Calu3 (cell line): Measurements from ENCODE around the gene RPL19. TPM values are rescaled to one million over a fixed set of nuclear protein-coding genes. Genes with fewer than 3 reads are reported as not detected.

Source experiments
- BruUV-seq: library from RNA; stranded (reverse); fragments of 400-500 nt; replicated peaks from 2 replicates; lab custom pipeline; 2021; lab: Mats Ljungman, UMichigan
- CTCF ChIA-PET: fragments of 300-600 bp; sonication (Branson Sonifier 250); formaldehyde crosslinking; loops from one replicate; lab custom pipeline; 2022; ENCODE audit warnings: antibody characterized with exemption; lab: Charles Lee
- DNase-seq: peaks from one replicate; pipeline ENCODE4 v3.0.0; 2022
- H3K27ac Mint-ChIP-seq: one replicate; pipeline ENCODE4 v1.8.0; 2022; ENCODE audit warnings: mixed read lengths; ENCODE audit not compliant: unreplicated experiment
- H3K27me3 Mint-ChIP-seq: one replicate; pipeline ENCODE4 v1.8.0; 2022; ENCODE audit warnings: mixed read lengths; ENCODE audit not compliant: unreplicated experiment
- H3K36me3 Mint-ChIP-seq: one replicate; pipeline ENCODE4 v1.8.0; 2022; ENCODE audit warnings: mild to moderate bottlenecking, moderate library complexity, mixed read lengths; ENCODE audit not compliant: insufficient read depth, unreplicated experiment
- H3K4me1 Mint-ChIP-seq: one replicate; pipeline ENCODE4 v1.8.0; 2022; ENCODE audit warnings: mild to moderate bottlenecking, low read depth, mixed read lengths; ENCODE audit not compliant: unreplicated experiment
- H3K4me3 Mint-ChIP-seq: one replicate; pipeline ENCODE4 v1.8.0; 2022; ENCODE audit warnings: mild to moderate bottlenecking, low read depth, moderate library complexity, mixed read lengths; ENCODE audit not compliant: unreplicated experiment
- H3K9me3 Mint-ChIP-seq: one replicate; pipeline ENCODE4 v1.8.0; 2022; ENCODE audit warnings: low read depth, mixed read lengths; ENCODE audit not compliant: unreplicated experiment
- intact Hi-C: fragments of 100-400 bp; cut with micrococcal nuclease; formaldehyde crosslinking; loops from one replicate; pipeline ENCODE4 v1.10.0; 2022; ENCODE audit not compliant: unreplicated experiment
- total RNA-seq: library from RNA; stranded (reverse); gene quantifications from 2 replicates; pipeline ENCODE4 v1.2.3, GENCODE V29; 2022
- TF ChIP-seq, protein P1 (sequence below): fragments of 200-600 bp; IDR thresholded peaks from one replicate; pipeline ENCODE4 v1.8.0; 2022; ENCODE audit warnings: antibody characterized with exemption; ENCODE audit not compliant: unreplicated experiment

The RPL19 gene
- total RNA-seq, 1 experiment from 2014 or later: 6,763 TPM

DNA sequence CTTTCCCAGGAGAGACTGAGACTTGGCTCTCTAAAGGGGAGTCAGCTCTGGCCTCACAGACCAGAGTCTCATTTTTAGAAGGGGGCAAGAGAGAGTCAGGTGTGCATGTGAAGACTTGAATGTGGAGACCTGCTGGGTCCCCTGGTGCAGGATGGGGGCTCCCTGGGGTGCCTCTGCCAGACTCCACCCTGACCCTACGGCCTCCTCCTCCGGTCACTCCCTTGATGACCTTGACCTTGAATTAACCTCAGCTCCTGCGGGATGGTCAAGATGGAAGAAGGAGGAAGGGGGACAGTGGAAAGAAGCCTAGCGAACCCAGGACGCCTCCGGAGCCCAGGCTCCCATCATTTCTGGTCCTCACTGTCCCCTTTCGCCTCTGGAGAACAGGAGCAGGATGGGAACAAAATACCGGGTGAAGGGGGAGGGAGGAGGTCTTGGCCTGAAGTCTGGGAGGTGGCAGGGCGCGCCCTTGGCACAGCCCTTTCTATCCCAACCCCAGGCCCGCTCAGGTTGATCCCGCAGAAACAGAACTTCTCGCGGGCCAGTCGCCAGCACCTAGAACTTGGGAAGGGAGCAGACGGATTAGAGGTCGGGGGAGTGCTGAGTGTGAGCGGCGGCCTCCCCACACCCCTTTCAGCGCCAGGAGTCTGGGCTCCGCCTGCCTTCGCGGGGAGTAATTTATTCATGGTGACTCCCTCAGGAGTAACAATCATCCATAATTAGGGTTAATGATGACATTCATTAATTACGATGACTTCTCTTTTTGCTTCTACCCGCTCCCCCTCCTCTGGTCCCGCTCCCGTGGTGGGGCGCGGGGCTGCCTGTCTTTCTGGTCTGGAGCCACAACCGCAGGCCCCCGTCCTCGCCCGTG is 24.1 kb downstream of the RPL19 start:
- Mint-ChIP-seq H3K4me3 (peak overlapping the region; percentile 41), H3K27me3 (peaks cover 79% of the 10 kb centered on the region), H3K36me3 (peaks cover 7% of the 10 kb centered on the region), H3K4me1 (peaks cover 4% of the 10 kb centered on the region), H3K9me3 (no peaks in the 10 kb centered on the region), H3K27ac (no peak overlapping the region)
- BruUV-seq: no TSS peak
- CTCF ChIA-PET: interaction anchor here (0.6 to 2.9 kb wide), 11 partner anchors 8 to 237 kb away, joined by 3 to 22 read pairs (median 4); partner anchors contain the start of gene CDK12
- TF ChIP-seq, protein P1, sequence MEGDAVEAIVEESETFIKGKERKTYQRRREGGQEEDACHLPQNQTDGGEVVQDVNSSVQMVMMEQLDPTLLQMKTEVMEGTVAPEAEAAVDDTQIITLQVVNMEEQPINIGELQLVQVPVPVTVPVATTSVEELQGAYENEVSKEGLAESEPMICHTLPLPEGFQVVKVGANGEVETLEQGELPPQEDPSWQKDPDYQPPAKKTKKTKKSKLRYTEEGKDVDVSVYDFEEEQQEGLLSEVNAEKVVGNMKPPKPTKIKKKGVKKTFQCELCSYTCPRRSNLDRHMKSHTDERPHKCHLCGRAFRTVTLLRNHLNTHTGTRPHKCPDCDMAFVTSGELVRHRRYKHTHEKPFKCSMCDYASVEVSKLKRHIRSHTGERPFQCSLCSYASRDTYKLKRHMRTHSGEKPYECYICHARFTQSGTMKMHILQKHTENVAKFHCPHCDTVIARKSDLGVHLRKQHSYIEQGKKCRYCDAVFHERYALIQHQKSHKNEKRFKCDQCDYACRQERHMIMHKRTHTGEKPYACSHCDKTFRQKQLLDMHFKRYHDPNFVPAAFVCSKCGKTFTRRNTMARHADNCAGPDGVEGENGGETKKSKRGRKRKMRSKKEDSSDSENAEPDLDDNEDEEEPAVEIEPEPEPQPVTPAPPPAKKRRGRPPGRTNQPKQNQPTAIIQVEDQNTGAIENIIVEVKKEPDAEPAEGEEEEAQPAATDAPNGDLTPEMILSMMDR: no peak
- DNase-seq: no peak
- intact Hi-C loops: no loop called here

DNA sequence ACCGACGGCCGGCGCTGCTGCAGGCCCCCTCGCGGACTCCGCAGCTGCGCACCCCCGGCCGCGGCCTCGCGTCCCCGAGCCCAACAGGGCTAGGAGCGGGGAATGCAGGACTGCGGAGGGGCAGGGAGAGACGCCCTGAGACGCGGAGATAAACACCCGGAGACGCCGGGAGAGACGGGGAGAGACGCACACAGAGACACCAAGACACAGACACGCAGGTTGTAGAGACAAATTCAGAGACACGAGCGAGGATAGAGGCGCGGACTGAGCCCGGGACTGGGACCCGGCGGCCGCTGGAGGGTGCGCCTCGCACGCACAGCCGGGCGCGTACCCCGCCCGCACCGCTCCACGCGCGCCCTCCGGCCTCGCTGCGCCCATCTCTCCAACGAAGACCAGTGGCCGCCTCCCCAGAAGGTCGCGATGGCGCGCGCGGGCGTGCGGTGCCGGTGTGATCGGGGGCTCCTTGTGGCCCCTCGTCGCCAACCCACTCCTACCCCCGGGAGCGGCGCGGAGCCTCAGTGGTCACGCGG is 24.8 kb downstream of the RPL19 start:
- Mint-ChIP-seq H3K27me3 (peaks cover 79% of the 10 kb centered on the region), H3K9me3 (no peaks in the 10 kb centered on the region), H3K27ac (no peak overlapping the region), H3K36me3 (peaks cover 14% of the 10 kb centered on the region), H3K4me1 (peaks cover 11% of the 10 kb centered on the region), H3K4me3 (peak overlapping the region; percentile 41)
- DNase-seq: no peak
- BruUV-seq: no TSS peak
- intact Hi-C loops: no loop called here
- TF ChIP-seq, protein P1: peak; percentile 20
- CTCF ChIA-PET: no interaction called here

DNA sequence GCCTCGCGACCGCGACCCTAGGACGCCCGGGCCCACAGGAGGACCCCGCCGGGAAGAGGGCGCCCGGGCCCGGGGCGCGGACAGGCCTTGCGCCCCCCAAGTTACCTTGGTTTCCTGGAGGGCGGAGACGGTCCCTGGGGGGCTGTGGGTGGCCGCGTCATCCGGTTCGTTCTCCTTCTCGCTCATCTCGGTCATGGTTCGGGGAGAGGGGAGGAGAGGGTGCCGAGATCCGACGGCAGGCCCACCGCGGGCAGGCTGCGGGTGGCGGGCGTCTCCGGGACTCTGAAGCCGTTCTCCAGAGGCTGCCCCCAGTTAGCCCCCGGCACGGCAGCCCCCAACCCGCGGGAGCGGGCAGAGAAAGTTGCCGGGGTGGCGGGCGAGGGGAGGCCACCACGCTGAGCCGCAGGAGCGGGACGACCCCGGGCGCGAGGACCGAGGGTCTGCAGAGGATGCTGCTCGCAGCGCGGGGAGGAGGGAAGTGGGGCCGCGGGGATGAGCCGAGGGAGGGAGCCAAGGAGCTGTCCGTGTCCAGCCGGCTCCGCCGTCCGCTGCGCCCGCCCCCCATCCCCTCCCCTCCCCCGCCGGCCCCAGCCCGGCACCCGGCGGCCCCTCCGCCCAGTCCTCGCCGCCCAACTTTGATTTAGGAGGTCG is 25.4 kb downstream of the RPL19 start, which contains the start of gene STAC2:
Gene STAC2, minus strand, starts transcription at position 638 of the 651 bp plus-strand sequence. Its CDS starts 443 bp downstream, at position 195.
- CTCF ChIA-PET: interaction anchor here (0.8 kb wide), 1 partner anchor 18 kb away, joined by 3 read pairs; no protein-coding TSS in a partner anchor
- no peak for DNase-seq
- TF ChIP-seq, protein P1: no peak
- Mint-ChIP-seq H3K4me3 (peak within 1 kb of the TSS; percentile 41), H3K27me3 (peaks cover 81% of the 10 kb centered on the region), H3K9me3 (no peaks in the 10 kb centered on the region), H3K36me3 (peaks cover 15% of the 10 kb centered on the region), H3K4me1 (peaks cover 14% of the 10 kb centered on the region), H3K27ac (no peak within 1 kb of the TSS)
- no TSS peak for BruUV-seq
- intact Hi-C loops: no loop called here

DNA sequence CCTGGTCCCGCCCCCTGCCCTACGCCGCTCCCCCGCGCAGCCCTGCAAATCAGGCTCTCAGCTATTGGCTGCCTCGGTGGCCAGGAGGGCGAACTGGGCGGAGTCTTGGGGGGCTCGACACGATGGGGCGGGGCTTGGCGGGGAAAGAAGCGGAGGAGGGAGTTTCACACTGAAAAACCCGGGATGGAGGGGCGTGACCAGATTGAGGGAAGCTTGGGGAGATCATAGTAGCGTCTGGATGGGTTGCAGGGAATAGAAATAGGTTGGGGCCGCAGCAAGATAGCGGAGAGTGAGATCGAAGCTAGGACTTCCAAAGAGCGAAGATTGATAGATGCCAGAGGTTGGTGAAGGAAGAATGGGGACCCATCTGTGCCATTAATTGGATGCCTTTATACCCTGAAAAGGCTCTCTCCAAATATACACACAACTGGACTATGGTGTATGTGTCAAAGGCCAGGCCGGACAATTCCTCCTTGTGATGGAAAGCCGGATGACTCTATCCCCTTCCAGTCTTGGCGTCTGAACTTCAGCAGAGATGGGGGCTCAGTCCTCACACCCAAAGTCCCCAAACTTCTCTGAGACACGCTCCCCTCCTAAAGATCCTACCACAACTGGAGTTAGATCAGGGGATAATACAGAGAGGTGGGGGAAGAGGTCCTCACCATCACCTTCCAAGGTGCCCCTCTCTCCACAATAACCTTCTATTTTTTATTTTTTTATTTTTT is 26.0 kb downstream of the RPL19 start:
- Mint-ChIP-seq H3K4me3 (no peak overlapping the region), H3K9me3 (no peaks in the 10 kb centered on the region), H3K27me3 (peaks cover 85% of the 10 kb centered on the region), H3K4me1 (peaks cover 14% of the 10 kb centered on the region), H3K36me3 (peaks cover 15% of the 10 kb centered on the region), H3K27ac (no peak overlapping the region)
- CTCF ChIA-PET: interaction anchor here (0.8 to 1.7 kb wide), 2 partner anchors 19 to 26 kb away, joined by 3 to 5 read pairs; partner anchors contain the start of gene RPL19
- DNase-seq: no peak
- TF ChIP-seq, protein P1: no peak
- no TSS peak for BruUV-seq
- intact Hi-C loops: no loop called here
